DND-41 (cell line): ENCODE measurements around the gene CATSPER3.

Experiments used
- CTCF ChIP-seq: IDR thresholded peaks from 2 replicates; pipeline ENCODE4 v1.5.1; 2012; ENCODE audit warnings: borderline replicate concordance, low read length, moderate library complexity, mild to moderate bottlenecking; ENCODE audit not compliant: poor library complexity, severe bottlenecking; ENCODE audit errors: extremely low read depth
- EZH2 ChIP-seq: IDR thresholded peaks from 3 replicates; pipeline ENCODE4 v1.6.1; 2012; ENCODE audit warnings: borderline replicate concordance, low read depth, mild to moderate bottlenecking, moderate library complexity, low read length, inconsistent platforms; ENCODE audit not compliant: severe bottlenecking

- TF ChIP-seq CTCF, result no peak
- TF ChIP-seq EZH2, result no peak
Measured at GRCh38 chr5:135046661-135047346, 79.1 kb downstream of the CATSPER3 start.
